ENCODE data around the gene LDLRAD4.

Gene LDLRAD4

GRCh38 chr18:13463526-13464210 is 245.1 kb downstream of the LDLRAD4 start:
- no peak for DNase-seq (ENCODE audit: extremely low spot score)
- ChIA-PET POLR2A (no interaction called here), CTCF (no interaction called here)
- TF ChIP-seq BHLHE40 (IDR thresholded peaks at IDR 0.05; ENCODE audit: borderline replicate concordance) (no peak), ZNF384 (IDR thresholded peaks at IDR 0.05) (no peak), NFRKB (IDR thresholded peaks at IDR 0.05) (no peak), L3MBTL2 (conservative IDR thresholded peaks at IDR 0.05) (no peak), TARDBP (IDR thresholded peaks at IDR 0.05) (no peak), SP1 (IDR thresholded peaks at IDR 0.05) (no peak), PKNOX1 (IDR thresholded peaks at IDR 0.05) (no peak), FOXM1 (IDR thresholded peaks at IDR 0.05; ENCODE audit: borderline replicate concordance) (no peak)

- TF ChIP-seq TARDBP (IDR thresholded peaks at IDR 0.05) = no peak
- no peak for TF ChIP-seq FOXM1 (IDR thresholded peaks at IDR 0.05; ENCODE audit: borderline replicate concordance)
- no peak for TF ChIP-seq BHLHE40 (IDR thresholded peaks at IDR 0.05; ENCODE audit: borderline replicate concordance)
- no peak for TF ChIP-seq FOXK2 (IDR thresholded peaks at IDR 0.05)
- no peak for TF ChIP-seq ARNT (IDR thresholded peaks at IDR 0.05)
- no peak for TF ChIP-seq LEF1 (IDR thresholded peaks at IDR 0.05; ENCODE audit: borderline replicate concordance)
- TF ChIP-seq FOXA1 (IDR thresholded peaks at IDR 0.05) = no peak
- TF ChIP-seq HDGF (IDR thresholded peaks at IDR 0.05; ENCODE audit: borderline replicate concordance) = no peak
- TF ChIP-seq L3MBTL2 (conservative IDR thresholded peaks at IDR 0.05) = no peak
- TF ChIP-seq ZNF384 (IDR thresholded peaks at IDR 0.05) = no peak
- TF ChIP-seq ELF4 (IDR thresholded peaks at IDR 0.05) = no peak
- no peak for TF ChIP-seq CTBP1 (IDR thresholded peaks at IDR 0.05; ENCODE audit: borderline replicate concordance)
- TF ChIP-seq PKNOX1 (IDR thresholded peaks at IDR 0.05) = no peak
- no peak for TF ChIP-seq NFRKB (IDR thresholded peaks at IDR 0.05)
- TF ChIP-seq SUZ12 (IDR thresholded peaks at IDR 0.05) = no peak
- TF ChIP-seq SP1 (IDR thresholded peaks at IDR 0.05) = no peak
- ChIA-PET CTCF (no interaction called here), POLR2A (no interaction called here)
- no peak for DNase-seq (ENCODE audit: extremely low spot score)
These were observed 246.0 kb downstream of the LDLRAD4 start for GRCh38 chr18:13464432-13465123.

- ChIA-PET CTCF (no interaction called here), POLR2A (no interaction called here)
- TF ChIP-seq CTBP1 (IDR thresholded peaks at IDR 0.05; ENCODE audit: borderline replicate concordance) (no peak), FOXA1 (IDR thresholded peaks at IDR 0.05) (no peak), BHLHE40 (IDR thresholded peaks at IDR 0.05; ENCODE audit: borderline replicate concordance) (no peak), FOXM1 (IDR thresholded peaks at IDR 0.05; ENCODE audit: borderline replicate concordance) (no peak), PKNOX1 (IDR thresholded peaks at IDR 0.05) (no peak), TARDBP (IDR thresholded peaks at IDR 0.05) (no peak), L3MBTL2 (conservative IDR thresholded peaks at IDR 0.05) (no peak), FOXK2 (IDR thresholded peaks at IDR 0.05) (no peak), HDGF (IDR thresholded peaks at IDR 0.05; ENCODE audit: borderline replicate concordance) (no peak), ELF4 (IDR thresholded peaks at IDR 0.05) (no peak), ZNF384 (IDR thresholded peaks at IDR 0.05) (no peak), SP1 (IDR thresholded peaks at IDR 0.05) (no peak), ARNT (IDR thresholded peaks at IDR 0.05) (no peak), LEF1 (IDR thresholded peaks at IDR 0.05; ENCODE audit: borderline replicate concordance) (no peak), SUZ12 (IDR thresholded peaks at IDR 0.05) (no peak), NFRKB (IDR thresholded peaks at IDR 0.05) (no peak)
- no peak for DNase-seq (ENCODE audit: extremely low spot score)
These were observed 246.5 kb downstream of the LDLRAD4 start for GRCh38 chr18:13465124-13465446.

- no peak for DNase-seq (ENCODE audit: extremely low spot score)
- ChIA-PET CTCF (no interaction called here), POLR2A (no interaction called here)
- TF ChIP-seq ZNF384 (IDR thresholded peaks at IDR 0.05) (no peak), BHLHE40 (IDR thresholded peaks at IDR 0.05; ENCODE audit: borderline replicate concordance) (no peak), L3MBTL2 (conservative IDR thresholded peaks at IDR 0.05) (no peak), TARDBP (IDR thresholded peaks at IDR 0.05) (no peak), LEF1 (IDR thresholded peaks at IDR 0.05; ENCODE audit: borderline replicate concordance) (no peak), NFRKB (IDR thresholded peaks at IDR 0.05) (no peak), CTBP1 (IDR thresholded peaks at IDR 0.05; ENCODE audit: borderline replicate concordance) (no peak), ARNT (IDR thresholded peaks at IDR 0.05) (no peak), HDGF (IDR thresholded peaks at IDR 0.05; ENCODE audit: borderline replicate concordance) (no peak), ELF4 (IDR thresholded peaks at IDR 0.05) (no peak), FOXM1 (IDR thresholded peaks at IDR 0.05; ENCODE audit: borderline replicate concordance) (no peak), FOXA1 (IDR thresholded peaks at IDR 0.05) (no peak), SP1 (IDR thresholded peaks at IDR 0.05) (no peak), PKNOX1 (IDR thresholded peaks at IDR 0.05) (no peak), SUZ12 (IDR thresholded peaks at IDR 0.05) (no peak), FOXK2 (IDR thresholded peaks at IDR 0.05) (no peak)
These were observed 246.9 kb downstream of the LDLRAD4 start for GRCh38 chr18:13465476-13465875.

- DNase-seq (ENCODE audit: extremely low spot score) = no peak
- ChIA-PET POLR2A (no interaction called here), CTCF (interaction anchor here (0.5 kb wide), 1 partner anchor 616 kb away, joined by 3 read pairs; no protein-coding TSS in a partner anchor)
- TF ChIP-seq LEF1 (IDR thresholded peaks at IDR 0.05; ENCODE audit: borderline replicate concordance) (no peak), FOXM1 (IDR thresholded peaks at IDR 0.05; ENCODE audit: borderline replicate concordance) (no peak), SUZ12 (IDR thresholded peaks at IDR 0.05) (no peak), L3MBTL2 (conservative IDR thresholded peaks at IDR 0.05) (no peak), FOXA1 (IDR thresholded peaks at IDR 0.05) (no peak), SP1 (IDR thresholded peaks at IDR 0.05) (no peak), NFRKB (IDR thresholded peaks at IDR 0.05) (no peak), FOXK2 (IDR thresholded peaks at IDR 0.05) (no peak), ELF4 (IDR thresholded peaks at IDR 0.05) (no peak)
These were observed 252.1 kb downstream of the LDLRAD4 start for GRCh38 chr18:13470516-13471197.

Measured in HEK293T (cell line).